A673 (cell line): ENCODE measurements around the gene NAP1L5. TPM values are rescaled to one million over a fixed set of nuclear protein-coding genes. Genes with fewer than 3 reads are reported as not detected.

Source experiments
- BruUV-seq: library from RNA; stranded (reverse); fragments of 400-500 nt; replicated peaks from 2 replicates; lab custom pipeline; 2021; lab: Mats Ljungman, UMichigan
- CTCF ChIA-PET: fragments of 300-600 bp; sonication (Branson Sonifier 250); formaldehyde crosslinking; loops from one replicate; lab custom pipeline; 2022; ENCODE audit warnings: antibody characterized with exemption; lab: Charles Lee
- POLR2A ChIA-PET: fragments of 300-600 bp; sonication (Branson Sonifier 250); formaldehyde crosslinking; loops from one replicate; lab custom pipeline; 2022; ENCODE audit warnings: antibody characterized with exemption; ENCODE audit not compliant: low non-redundant PET; lab: Charles Lee
- DNase-seq: peaks from one replicate; pipeline ENCODE4 v3.0.0-alpha.2; 2015; ENCODE audit warnings: low spot score
- H3K27ac ChIP-seq: fragments of 200-600 bp; sonication (generic); 2 replicates; pipeline ENCODE4 v1.5.1; 2016; ENCODE audit warnings: mixed run types, low read depth, mild to moderate bottlenecking, mixed read lengths, antibody characterized with exemption, low read length; ENCODE audit not compliant: poor library complexity, severe bottlenecking
- H3K27me3 ChIP-seq: fragments of 200-600 bp; sonication (generic); replicated peaks from 2 replicates; pipeline ENCODE4 v1.6.1; 2017; ENCODE audit warnings: mixed run types, low read depth, mild to moderate bottlenecking, mixed read lengths, antibody characterized with exemption, low read length; ENCODE audit not compliant: insufficient read depth, poor library complexity
- H3K36me3 ChIP-seq: fragments of 200-600 bp; sonication (generic); 2 replicates; pipeline ENCODE4 v1.6.1; 2016; ENCODE audit warnings: mixed run types, mild to moderate bottlenecking, mixed read lengths, antibody characterized with exemption, low read length; ENCODE audit not compliant: insufficient read depth, poor library complexity, severe bottlenecking
- H3K4me1 ChIP-seq: fragments of 200-600 bp; sonication (generic); 2 replicates; pipeline ENCODE4 v1.6.1; 2017; ENCODE audit warnings: mixed run types, mild to moderate bottlenecking, mixed read lengths, antibody characterized with exemption, low read length; ENCODE audit not compliant: insufficient read depth, poor library complexity, severe bottlenecking
- H3K4me3 ChIP-seq: fragments of 200-600 bp; sonication (generic); 2 replicates; pipeline ENCODE4 v1.5.1; 2016; ENCODE audit warnings: low read depth, mixed run types, mild to moderate bottlenecking, mixed read lengths, low read length; ENCODE audit not compliant: poor library complexity, severe bottlenecking
- H3K9me3 ChIP-seq: fragments of 200-600 bp; sonication (generic); 2 replicates; pipeline ENCODE4 v1.6.1; 2016; ENCODE audit warnings: mixed run types, low read depth, mild to moderate bottlenecking, mixed read lengths, antibody characterized with exemption, low read length; ENCODE audit not compliant: poor library complexity, severe bottlenecking
- EZH2 ChIP-seq: fragments of 200-600 bp; sonication (generic); IDR thresholded peaks from 2 replicates; pipeline ENCODE4 v1.6.1; 2017; ENCODE audit warnings: borderline replicate concordance, low read depth, mild to moderate bottlenecking, mixed read lengths, antibody characterized with exemption, low read length; ENCODE audit not compliant: poor library complexity, severe bottlenecking
- intact Hi-C: fragments of 100-400 bp; cut with micrococcal nuclease; formaldehyde crosslinking; loops from one replicate; pipeline ENCODE4 v1.10.0; 2022; ENCODE audit not compliant: unreplicated experiment
- total RNA-seq: library from RNA; stranded (reverse); gene quantifications from 2 replicates; pipeline ENCODE4 v1.2.3, GENCODE V29; 2021
- TF ChIP-seq, protein P1 (sequence below): fragments of 300-800, 200-600 bp; sonication (generic); conservative IDR thresholded peaks from 2 replicates; pipeline ENCODE4 v1.5.1; 2017; ENCODE audit warnings: low read depth, mild to moderate bottlenecking, antibody characterized with exemption, low read length, moderate library complexity, mixed read lengths

The NAP1L5 gene
- total RNA-seq, 1 experiment from 2014 or later, result not detected

DNA sequence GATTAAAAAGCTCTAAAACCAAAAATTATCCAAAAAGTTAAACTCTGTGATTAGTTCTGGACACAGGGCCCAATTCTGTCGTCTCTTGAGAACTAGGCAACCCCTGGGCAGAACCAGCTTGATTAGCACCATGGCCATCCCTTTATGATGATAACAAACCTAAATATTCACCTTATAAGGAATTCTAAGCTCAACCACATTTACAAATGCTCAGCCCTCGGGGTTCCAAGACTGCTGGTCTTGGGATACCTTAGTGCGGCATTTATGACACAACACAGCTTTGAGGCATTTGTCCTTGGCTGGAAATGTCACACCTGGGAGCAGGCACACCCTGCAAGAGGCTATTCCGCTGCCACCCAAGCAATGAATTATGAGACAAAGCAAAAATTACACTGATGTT, 27.5 kb upstream of the NAP1L5 start:
- Histone ChIP-seq H3K9me3 (no peaks in the 10 kb centered on the region), H3K4me3 (no peak overlapping the region), H3K27me3 (no peaks in the 10 kb centered on the region), H3K27ac (no peak overlapping the region), H3K4me1 (peaks cover 19% of the 10 kb centered on the region), H3K36me3 (no peaks in the 10 kb centered on the region)
- POLR2A ChIA-PET, result no interaction called here
- no peak for DNase-seq
- CTCF ChIA-PET, result no interaction called here
- no TSS peak for BruUV-seq
- TF ChIP-seq, protein P1, sequence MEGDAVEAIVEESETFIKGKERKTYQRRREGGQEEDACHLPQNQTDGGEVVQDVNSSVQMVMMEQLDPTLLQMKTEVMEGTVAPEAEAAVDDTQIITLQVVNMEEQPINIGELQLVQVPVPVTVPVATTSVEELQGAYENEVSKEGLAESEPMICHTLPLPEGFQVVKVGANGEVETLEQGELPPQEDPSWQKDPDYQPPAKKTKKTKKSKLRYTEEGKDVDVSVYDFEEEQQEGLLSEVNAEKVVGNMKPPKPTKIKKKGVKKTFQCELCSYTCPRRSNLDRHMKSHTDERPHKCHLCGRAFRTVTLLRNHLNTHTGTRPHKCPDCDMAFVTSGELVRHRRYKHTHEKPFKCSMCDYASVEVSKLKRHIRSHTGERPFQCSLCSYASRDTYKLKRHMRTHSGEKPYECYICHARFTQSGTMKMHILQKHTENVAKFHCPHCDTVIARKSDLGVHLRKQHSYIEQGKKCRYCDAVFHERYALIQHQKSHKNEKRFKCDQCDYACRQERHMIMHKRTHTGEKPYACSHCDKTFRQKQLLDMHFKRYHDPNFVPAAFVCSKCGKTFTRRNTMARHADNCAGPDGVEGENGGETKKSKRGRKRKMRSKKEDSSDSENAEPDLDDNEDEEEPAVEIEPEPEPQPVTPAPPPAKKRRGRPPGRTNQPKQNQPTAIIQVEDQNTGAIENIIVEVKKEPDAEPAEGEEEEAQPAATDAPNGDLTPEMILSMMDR, result no peak
- no peak for TF ChIP-seq EZH2
- intact Hi-C loops, result no loop called here

DNA sequence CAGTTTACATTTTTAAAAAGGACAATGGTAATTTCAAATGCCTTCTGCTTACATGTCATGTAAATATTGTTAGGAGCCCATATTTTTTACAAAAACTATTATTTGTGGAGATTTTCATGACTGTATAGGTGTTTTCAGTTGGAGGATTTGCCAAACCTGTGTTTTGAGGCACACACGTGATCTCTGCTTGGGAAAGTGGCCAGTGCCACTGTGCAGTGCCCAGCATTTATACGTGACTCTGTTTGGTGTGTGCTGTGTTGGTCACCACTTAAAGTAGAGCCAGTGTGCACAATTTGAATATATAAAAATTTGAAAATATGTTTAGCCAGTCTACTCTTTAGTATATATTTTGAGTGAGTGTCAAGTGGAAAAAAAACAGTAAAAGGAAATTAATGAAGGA, 26.8 kb upstream of the NAP1L5 start:
- no peak for TF ChIP-seq EZH2
- TF ChIP-seq, protein P1, result no peak
- intact Hi-C loops, result no loop called here
- DNase-seq, result no peak
- BruUV-seq, result no TSS peak
- CTCF ChIA-PET, result no interaction called here
- Histone ChIP-seq H3K4me3 (no peak overlapping the region), H3K36me3 (no peaks in the 10 kb centered on the region), H3K27ac (no peak overlapping the region), H3K4me1 (peaks cover 15% of the 10 kb centered on the region), H3K27me3 (no peaks in the 10 kb centered on the region), H3K9me3 (no peaks in the 10 kb centered on the region)
- POLR2A ChIA-PET, result no interaction called here

DNA sequence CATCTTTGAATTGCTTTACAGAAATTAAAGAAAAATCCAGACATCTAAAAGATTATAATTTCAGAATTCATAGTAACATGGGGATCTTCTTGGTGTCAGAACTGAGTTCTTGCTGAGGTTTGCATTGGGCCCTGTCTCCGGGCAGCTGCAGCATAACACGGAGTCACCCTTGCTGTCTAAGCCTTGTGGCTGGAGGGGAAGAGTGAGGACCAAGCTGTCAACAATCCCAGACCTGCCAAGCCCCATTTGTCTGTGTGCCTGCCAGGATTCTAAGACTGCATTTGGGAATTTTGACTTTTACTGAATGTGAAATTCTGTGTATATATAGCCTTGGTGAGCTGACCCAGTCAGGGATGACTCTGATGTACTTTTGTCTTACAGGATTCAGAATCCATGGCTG, 25.2 kb upstream of the NAP1L5 start:
- no peak for DNase-seq
- intact Hi-C loops, result no loop called here
- Histone ChIP-seq H3K4me3 (no peak overlapping the region), H3K9me3 (no peaks in the 10 kb centered on the region), H3K27ac (no peak overlapping the region), H3K4me1 (peaks cover 11% of the 10 kb centered on the region), H3K36me3 (no peaks in the 10 kb centered on the region), H3K27me3 (no peaks in the 10 kb centered on the region)
- no TSS peak for BruUV-seq
- no peak for TF ChIP-seq EZH2
- TF ChIP-seq, protein P1, result no peak
- CTCF ChIA-PET, result no interaction called here
- POLR2A ChIA-PET, result no interaction called here
